Keratinocyte (primary cell): Measurements from ENCODE around the gene ADM5. TPM values are rescaled to one million over a fixed set of nuclear protein-coding genes. Genes with fewer than 3 reads are reported as not detected.

Experiments used
- DNase-seq: peaks from one replicate; pipeline ENCODE4 v3.0.0-alpha.2; 2011; ENCODE audit warnings: low read depth, missing footprints, low spot score
- FAIRE-seq: peaks from 2 replicates; lab custom pipeline; 2011; peaks lifted over from hg19 to GRCh38; lab: Jason Lieb, UNC
- H2AFZ ChIP-seq: 2 replicates; pipeline ENCODE4 v1.6.0; 2012; ENCODE audit warnings: low read length, control low read depth, inconsistent platforms; ENCODE audit not compliant: control insufficient read depth
- H3K27ac ChIP-seq: 2 replicates; pipeline ENCODE4 v1.5.1; 2011; ENCODE audit warnings: low read length; ENCODE audit not compliant: control insufficient read depth, insufficient read depth
- H3K27me3 ChIP-seq: 3 replicates; pipeline ENCODE4 v1.6.0; 2011; ENCODE audit warnings: low read length; ENCODE audit not compliant: control insufficient read depth, insufficient read depth; ENCODE audit errors: extremely low read depth
- H3K36me3 ChIP-seq, 2 experiments: 2 replicates in 1 of 2; 3 replicates in 1 of 2; pipeline ENCODE4 v1.5.1; 2011; ENCODE audit warnings: low read length in 2 of 2, mild to moderate bottlenecking in 1 of 2; ENCODE audit not compliant: control insufficient read depth in 2 of 2, insufficient read depth in 2 of 2; ENCODE audit errors: extremely low read depth in 1 of 2
- H3K4me1 ChIP-seq: 3 replicates; pipeline ENCODE4 v1.5.1; 2011; ENCODE audit warnings: low read length; ENCODE audit not compliant: control insufficient read depth, insufficient read depth; ENCODE audit errors: extremely low read depth
- H3K4me2 ChIP-seq: 3 replicates; pipeline ENCODE4 v1.6.0; 2011; ENCODE audit warnings: low read depth, low read length; ENCODE audit not compliant: control insufficient read depth, insufficient read depth; ENCODE audit errors: extremely low read depth
- H3K4me3 ChIP-seq, 3 experiments: fragments of 200-600 bp in 1 of 3; sonication (generic) in 1 of 3; 2 replicates in 2 of 3; 3 replicates in 1 of 3; pipeline ENCODE4 v1.5.1; 2011 to 2016; ENCODE audit warnings: low read length in 3 of 3, mild to moderate bottlenecking in 3 of 3, control low read depth in 2 of 3, inconsistent platforms in 1 of 3, low read depth in 1 of 3, mixed read lengths in 1 of 3, mixed run types in 1 of 3, moderate library complexity in 1 of 3; ENCODE audit not compliant: control insufficient read depth in 2 of 3, insufficient read depth in 2 of 3; ENCODE audit errors: extremely low read depth in 1 of 3
- H3K79me2 ChIP-seq: 2 replicates; pipeline ENCODE4 v1.6.0; 2012; ENCODE audit warnings: low read length; ENCODE audit not compliant: control insufficient read depth, insufficient read depth
- H3K9ac ChIP-seq: 3 replicates; pipeline ENCODE4 v1.6.0; 2011; ENCODE audit warnings: low read length; ENCODE audit not compliant: control insufficient read depth, insufficient read depth; ENCODE audit errors: extremely low read depth
- H3K9me1 ChIP-seq: 3 replicates; pipeline ENCODE4 v1.6.0; 2011; ENCODE audit warnings: low read length; ENCODE audit not compliant: control insufficient read depth, insufficient read depth; ENCODE audit errors: extremely low read depth
- H3K9me3 ChIP-seq: 2 replicates; pipeline ENCODE4 v1.5.1; 2012; ENCODE audit warnings: low read depth, low read length; ENCODE audit not compliant: control insufficient read depth
- H4K20me1 ChIP-seq: 3 replicates; pipeline ENCODE4 v1.6.0; 2011; ENCODE audit warnings: low read length; ENCODE audit not compliant: control insufficient read depth, insufficient read depth; ENCODE audit errors: extremely low read depth
- EZH2 ChIP-seq: IDR thresholded peaks from one replicate; pipeline ENCODE4 v1.6.1; 2012; ENCODE audit warnings: inconsistent platforms, mild to moderate bottlenecking, low read length, moderate library complexity
- dilution Hi-C: fragments of 300-500 bp; cut with MboI; formaldehyde crosslinking; loops from one replicate; pipeline ENCODE4 v1.7.0; 2020; ENCODE audit warnings: low sequenced_read_pairs; ENCODE audit not compliant: extremely low pct_ligation_motif_present
- polyA plus RNA-seq, 5 experiments: library from polyadenylated mRNA; depleted of rRNA in 3 of 5; stranded (reverse) in 3 of 5; stranded (forward) in 1 of 5; unstranded in 1 of 5; fragments of >200 nt; gene quantifications; 1 replicate in 1 of 5; 2 replicates in 3 of 5; 3 replicates in 1 of 5; pipeline versions ENCODE4 v1.2.1 to v1.2.3, GENCODE V29; 2011 to 2012; ENCODE audit warnings: missing spikeins in 2 of 5, low read depth in 1 of 5, low replicate concordance in 1 of 5
- TF ChIP-seq, protein P1 (sequence below), 3 experiments: IDR thresholded peaks in 1 of 3; conservative IDR thresholded peaks in 1 of 3; optimal IDR thresholded peaks in 1 of 3; 2 replicates in 2 of 3; 3 replicates in 1 of 3; pipeline versions ENCODE3 to v1.5.1; 2011; ENCODE audit warnings: low read length in 3 of 3, mild to moderate bottlenecking in 3 of 3, moderate library complexity in 2 of 3, control low read depth in 1 of 3, inconsistent platforms in 1 of 3; ENCODE audit not compliant: insufficient read depth in 2 of 3; ENCODE audit errors: extremely low read depth in 1 of 3

Gene ADM5
- polyA plus RNA-seq, 1 donor (not counting 4 experiments of a cell fraction or from before 2014, with no cell fraction given): 0.73 TPM

GRCh38 chr19:49686503-49687088 is 2.8 kb upstream of the ADM5 start:
- TF ChIP-seq, protein P1, sequence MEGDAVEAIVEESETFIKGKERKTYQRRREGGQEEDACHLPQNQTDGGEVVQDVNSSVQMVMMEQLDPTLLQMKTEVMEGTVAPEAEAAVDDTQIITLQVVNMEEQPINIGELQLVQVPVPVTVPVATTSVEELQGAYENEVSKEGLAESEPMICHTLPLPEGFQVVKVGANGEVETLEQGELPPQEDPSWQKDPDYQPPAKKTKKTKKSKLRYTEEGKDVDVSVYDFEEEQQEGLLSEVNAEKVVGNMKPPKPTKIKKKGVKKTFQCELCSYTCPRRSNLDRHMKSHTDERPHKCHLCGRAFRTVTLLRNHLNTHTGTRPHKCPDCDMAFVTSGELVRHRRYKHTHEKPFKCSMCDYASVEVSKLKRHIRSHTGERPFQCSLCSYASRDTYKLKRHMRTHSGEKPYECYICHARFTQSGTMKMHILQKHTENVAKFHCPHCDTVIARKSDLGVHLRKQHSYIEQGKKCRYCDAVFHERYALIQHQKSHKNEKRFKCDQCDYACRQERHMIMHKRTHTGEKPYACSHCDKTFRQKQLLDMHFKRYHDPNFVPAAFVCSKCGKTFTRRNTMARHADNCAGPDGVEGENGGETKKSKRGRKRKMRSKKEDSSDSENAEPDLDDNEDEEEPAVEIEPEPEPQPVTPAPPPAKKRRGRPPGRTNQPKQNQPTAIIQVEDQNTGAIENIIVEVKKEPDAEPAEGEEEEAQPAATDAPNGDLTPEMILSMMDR (optimal IDR thresholded peaks at IDR 0.05 in 1 of 3, IDR thresholded peaks at IDR 0.05 in 1 of 3, conservative IDR thresholded peaks at IDR 0.05 in 1 of 3; ENCODE audit: extremely low read depth in 1 of 3, insufficient read depth in 2 of 3, low read length in 3 of 3): no peak
- no peak for TF ChIP-seq EZH2
- Histone ChIP-seq H4K20me1 (peaks cover 12% of the 10 kb centered on the region), H3K27me3 (no peaks in the 10 kb centered on the region), H3K4me3 (no peak overlapping the region), H3K9ac (no peak overlapping the region), H3K9me3 (no peaks in the 10 kb centered on the region), H3K4me1 (peaks cover 21% of the 10 kb centered on the region), H3K4me2 (no peak overlapping the region), H3K36me3 (peaks cover 38 to 43% of the 10 kb centered on the region in 2 experiments), H3K79me2 (peaks cover 12% of the 10 kb centered on the region), H2AFZ (no peak overlapping the region), H3K9me1 (no peaks in the 10 kb centered on the region), H3K27ac (no peak overlapping the region)
- FAIRE-seq (no peak), DNase-seq (no peak)
- dilution Hi-C loops: no loop called here

GRCh38 chr19:49687150-49687549 is 2.2 kb upstream of the ADM5 start:
- Histone ChIP-seq H3K27me3 (no peaks in the 10 kb centered on the region), H3K4me2 (no peak overlapping the region), H3K79me2 (peaks cover 6% of the 10 kb centered on the region), H3K4me3 (no peak overlapping the region), H3K9ac (no peak overlapping the region), H4K20me1 (peaks cover 7% of the 10 kb centered on the region), H3K36me3 (peaks cover 34 to 38% of the 10 kb centered on the region in 2 experiments), H3K9me3 (no peaks in the 10 kb centered on the region), H2AFZ (no peak overlapping the region), H3K27ac (no peak overlapping the region), H3K9me1 (no peaks in the 10 kb centered on the region), H3K4me1 (peaks cover 21% of the 10 kb centered on the region)
- no peak for DNase-seq
- TF ChIP-seq EZH2: no peak
- TF ChIP-seq, protein P1 (optimal IDR thresholded peaks at IDR 0.05 in 1 of 3, IDR thresholded peaks at IDR 0.05 in 1 of 3, conservative IDR thresholded peaks at IDR 0.05 in 1 of 3; ENCODE audit: extremely low read depth in 1 of 3, insufficient read depth in 2 of 3, low read length in 3 of 3): no peak
- dilution Hi-C loops: no loop called here
- no peak for FAIRE-seq
